Effector memory CD4-positive, alpha-beta T cell (primary cell): ENCODE results near the gene CERCAM.
"Not testable (repeated sequence)": the region's sequence is repeated elsewhere in the genome, so short reads cannot be mapped to it uniquely, and the experiment has no call there.

Source experiments
- DNase-seq, 3 donors: peaks; one replicate each; pipeline ENCODE4 v3.0.0-alpha.2; 2020
- H3K27ac ChIP-seq: 2 replicates; pipeline ENCODE4 v1.7.0; 2013; ENCODE audit warnings: mild to moderate bottlenecking, low read length, moderate library complexity; ENCODE audit not compliant: insufficient read depth, poor library complexity, severe bottlenecking
- H3K27me3 ChIP-seq: replicated peaks from 2 replicates; pipeline ENCODE4 v1.7.0; 2013; ENCODE audit warnings: mild to moderate bottlenecking, low read length; ENCODE audit not compliant: insufficient read depth, control insufficient read depth, poor library complexity, severe bottlenecking
- H3K36me3 ChIP-seq: 2 replicates; pipeline ENCODE4 v1.7.0; 2013; ENCODE audit warnings: mild to moderate bottlenecking, low read length, moderate library complexity; ENCODE audit not compliant: control insufficient read depth, insufficient read depth
- H3K4me1 ChIP-seq: 2 replicates; pipeline ENCODE4 v1.7.0; 2013; ENCODE audit warnings: low read length, mild to moderate bottlenecking; ENCODE audit not compliant: control insufficient read depth, insufficient read depth, poor library complexity, severe bottlenecking
- H3K4me3 ChIP-seq: 2 replicates; pipeline ENCODE4 v1.7.0; 2013; ENCODE audit warnings: low read length, low read depth, mild to moderate bottlenecking; ENCODE audit not compliant: insufficient read depth, poor library complexity, severe bottlenecking
- H3K9me3 ChIP-seq: 2 replicates; pipeline ENCODE4 v1.7.0; 2013; ENCODE audit warnings: mild to moderate bottlenecking, low read length, moderate library complexity; ENCODE audit not compliant: control insufficient read depth

Gene CERCAM

DNA sequence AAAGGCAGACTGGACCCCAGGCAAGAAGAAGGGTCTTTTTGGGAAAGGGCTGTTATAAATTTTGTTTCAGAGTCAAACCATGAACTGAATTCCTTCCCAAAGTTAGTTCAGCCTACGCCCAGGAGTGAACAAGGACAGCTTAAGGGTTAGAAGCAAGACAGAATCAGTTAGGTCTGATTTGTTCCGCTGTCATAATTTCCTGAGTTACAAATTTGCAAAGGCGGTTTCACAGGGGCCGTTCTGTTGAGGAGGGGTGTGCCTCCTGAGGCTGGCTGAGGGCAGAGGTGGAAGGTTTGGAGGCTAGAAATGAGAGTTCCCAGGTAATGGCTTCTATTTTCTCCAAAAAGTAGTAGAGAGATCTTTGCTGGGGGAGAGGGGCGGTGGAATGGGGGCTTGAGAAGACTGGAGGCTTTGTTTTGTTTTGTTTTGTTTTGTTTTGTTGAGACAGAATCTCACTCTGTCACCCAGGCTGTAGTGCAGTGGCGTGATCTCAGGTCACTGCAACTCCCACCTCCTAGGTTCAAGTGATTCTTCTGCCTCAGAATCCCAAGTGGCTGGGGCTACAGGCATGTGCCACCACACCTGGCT lies 4.1 kb upstream of the CERCAM start:
- H3K36me3 ChIP-seq = no peaks in the 10 kb centered on the region
- no peak overlapping the region for H3K4me3 ChIP-seq
- no peaks in the 10 kb centered on the region for H3K9me3 ChIP-seq
- H3K4me1 ChIP-seq = peaks cover 21% of the 10 kb centered on the region
- no peak overlapping the region for H3K27ac ChIP-seq
- DNase-seq = no peak
- peaks cover 10% of the 10 kb centered on the region for H3K27me3 ChIP-seq

DNA sequence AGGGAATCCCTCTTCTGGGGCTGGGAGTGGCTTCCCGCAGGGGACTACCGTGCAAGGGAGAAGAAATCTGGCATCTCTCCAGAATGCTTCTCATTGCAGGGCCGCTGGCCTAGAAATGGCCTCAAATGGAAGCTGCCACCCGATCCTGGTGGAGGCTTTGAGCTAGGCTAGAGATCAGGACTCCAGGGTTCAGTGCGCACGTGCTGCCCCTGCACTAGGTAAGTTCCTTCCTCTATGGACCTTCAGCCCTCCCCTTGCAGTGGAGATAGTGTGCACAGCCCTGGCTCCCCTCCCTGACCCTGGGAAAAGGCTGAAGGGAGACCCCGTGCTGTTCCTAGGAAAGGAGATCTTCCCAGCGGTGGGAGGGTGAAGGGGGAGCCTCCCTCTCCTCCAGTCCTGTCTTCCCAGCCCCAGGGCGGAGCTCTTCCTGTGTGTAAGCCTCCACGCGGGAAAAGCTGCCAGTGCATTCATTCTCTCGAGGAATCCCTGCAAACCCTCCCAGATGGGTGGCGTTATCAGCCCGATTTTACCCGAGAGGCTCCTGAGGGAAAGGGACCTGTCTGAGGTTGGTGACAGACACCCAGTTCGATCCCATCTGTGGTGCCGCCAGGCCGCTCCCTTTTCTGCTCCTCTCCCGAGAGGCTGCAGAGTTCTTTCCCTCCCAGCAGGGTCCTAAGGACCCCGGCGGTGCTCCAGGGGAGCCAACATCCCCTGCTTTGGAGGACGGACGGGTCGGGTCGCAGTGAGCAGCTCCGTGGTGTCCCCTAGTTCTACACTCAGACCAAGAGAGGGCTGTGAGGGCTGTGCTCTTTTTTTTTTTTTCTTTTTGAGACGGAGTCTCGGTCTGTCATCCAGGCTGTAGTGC lies 1.4 kb upstream of the CERCAM start:
- no peaks in the 10 kb centered on the region for H3K9me3 ChIP-seq
- peak overlapping the region; percentile 22 for H3K4me3 ChIP-seq
- no peak for DNase-seq
- H3K4me1 ChIP-seq = peaks cover 21% of the 10 kb centered on the region
- peaks cover 8% of the 10 kb centered on the region for H3K27me3 ChIP-seq
- no peaks in the 10 kb centered on the region for H3K36me3 ChIP-seq
- no peak overlapping the region for H3K27ac ChIP-seq

DNA sequence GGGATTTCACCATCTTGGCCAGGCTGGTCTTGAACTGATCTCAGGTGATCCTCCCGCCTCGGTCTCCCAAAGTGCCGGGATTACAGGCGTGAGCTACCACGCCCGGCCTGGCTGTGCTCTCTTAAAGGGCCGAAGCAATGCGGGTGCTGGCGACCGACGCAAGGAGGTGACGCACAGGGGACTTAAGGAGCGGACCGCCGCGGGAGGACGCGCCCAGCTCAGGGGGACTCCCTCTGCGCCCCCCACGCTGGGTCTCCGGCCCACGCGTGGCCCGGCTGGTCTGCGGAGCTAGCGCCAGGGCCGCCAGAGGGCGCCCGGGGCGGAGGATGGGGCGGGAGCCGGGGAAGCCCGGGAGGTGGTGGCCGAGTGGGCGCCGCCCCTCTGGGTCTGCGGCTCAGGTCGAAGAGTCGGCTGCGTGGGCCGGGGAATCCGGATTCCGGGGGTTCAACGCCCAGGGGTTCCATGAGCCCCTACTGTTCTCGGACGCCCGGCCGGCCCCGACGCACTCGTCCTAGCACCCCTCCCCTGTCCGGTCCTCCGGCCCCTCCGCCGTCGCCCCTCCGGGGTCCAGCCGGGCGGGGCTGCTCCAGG lies 502 bp upstream of the CERCAM start:
- peak; percentile 36 to 50 (median 38) for DNase-seq
- Histone ChIP-seq H3K4me1 (peaks cover 21% of the 10 kb centered on the region), H3K36me3 (no peaks in the 10 kb centered on the region), H3K27me3 (peaks cover 7% of the 10 kb centered on the region), H3K4me3 (peak overlapping the region; percentile 83), H3K27ac (no peak overlapping the region), H3K9me3 (no peaks in the 10 kb centered on the region)

DNA sequence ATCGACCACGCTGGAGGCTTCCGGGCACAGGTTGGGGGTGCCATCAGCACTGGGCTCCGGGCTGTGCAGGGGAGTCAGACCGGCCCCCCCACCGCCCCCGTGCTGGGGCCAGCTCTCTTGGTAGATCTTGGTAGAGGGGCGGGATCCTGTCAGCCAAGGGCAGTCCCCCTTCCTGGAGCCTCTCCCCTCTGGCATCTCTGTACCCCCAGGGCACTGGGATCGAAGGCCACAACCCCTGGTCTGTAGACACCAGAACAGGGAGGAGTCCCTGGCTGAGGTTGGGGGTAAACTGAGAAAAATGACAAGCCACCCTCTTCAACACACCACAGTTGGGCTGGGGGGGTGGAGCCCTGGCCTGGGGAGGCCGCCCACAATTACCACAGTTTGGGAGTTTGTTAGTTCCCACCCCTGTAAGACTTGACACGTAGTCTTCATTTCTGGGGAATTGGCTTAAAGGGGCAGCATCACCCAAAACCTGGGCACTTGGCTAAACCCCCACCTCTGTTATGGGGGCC lies 882 bp downstream of the CERCAM start:
- Histone ChIP-seq H3K27me3 (peaks cover 5% of the 10 kb centered on the region), H3K36me3 (no peaks in the 10 kb centered on the region), H3K9me3 (no peaks in the 10 kb centered on the region), H3K4me3 (no peak overlapping the region), H3K27ac (no peak overlapping the region), H3K4me1 (peaks cover 21% of the 10 kb centered on the region)
- no peak for DNase-seq

DNA sequence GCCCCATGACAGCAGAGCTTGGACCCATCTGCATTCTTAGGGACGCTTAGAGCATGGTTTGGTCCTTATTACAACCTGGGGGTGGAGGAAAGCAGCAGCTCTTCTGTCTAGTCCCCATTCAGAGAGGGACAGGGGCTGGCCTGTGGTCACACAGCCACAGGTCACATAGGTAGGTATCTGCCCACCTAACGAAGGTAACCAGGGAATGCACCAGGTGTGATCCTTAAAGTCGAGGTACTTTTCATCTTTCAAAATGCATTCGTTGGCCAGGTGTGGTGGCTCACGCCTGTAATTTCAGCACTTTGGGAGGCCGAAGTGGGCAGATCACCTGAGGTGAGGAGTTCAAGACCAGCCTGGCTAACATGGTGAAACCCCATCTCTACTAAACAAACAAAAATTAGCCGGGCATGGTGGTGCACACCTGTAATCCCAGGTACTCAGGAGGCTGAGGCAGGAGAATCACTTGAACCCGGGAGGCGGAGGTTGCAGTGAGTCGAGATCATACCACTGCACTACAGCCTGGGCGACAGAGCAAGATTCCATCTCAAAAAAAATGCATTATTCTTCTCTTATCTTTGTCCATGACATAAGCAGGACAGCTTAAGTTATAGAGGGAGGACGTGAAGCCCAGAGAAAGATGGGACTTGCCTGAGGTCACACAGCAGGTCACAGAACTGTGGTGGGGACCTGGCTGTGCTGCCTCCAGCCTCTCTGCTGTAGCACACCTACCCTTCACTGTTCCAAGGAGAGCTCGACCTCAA lies 1.5 kb downstream of the CERCAM start:
- not testable (repeated sequence) for H3K9me3 ChIP-seq, H3K27ac ChIP-seq, H3K4me3 ChIP-seq, DNase-seq, H3K27me3 ChIP-seq, H3K36me3 ChIP-seq
- peaks cover 21% of the 10 kb centered on the region for H3K4me1 ChIP-seq

DNA sequence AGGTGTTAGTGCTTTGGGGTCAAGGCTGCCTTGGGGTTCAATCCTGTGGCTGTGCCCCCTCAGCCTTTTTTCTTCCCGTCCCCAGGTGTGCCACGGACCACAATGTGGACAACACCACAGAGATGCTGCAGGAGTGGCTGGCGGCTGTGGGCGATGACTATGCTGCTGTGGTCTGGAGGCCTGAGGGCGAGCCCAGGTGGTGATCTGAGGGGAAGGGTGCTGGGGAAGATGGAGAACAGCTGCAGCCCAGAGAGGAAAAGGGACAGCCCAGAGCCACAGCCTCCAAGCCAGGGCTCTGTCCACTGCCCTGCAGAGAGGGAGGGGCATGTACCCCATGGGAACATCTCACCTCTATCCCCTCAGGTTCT lies 2.1 kb downstream of the CERCAM start:
- DNase-seq = no peak
- no peaks in the 10 kb centered on the region for H3K9me3 ChIP-seq
- no peak overlapping the region for H3K4me3 ChIP-seq
- no peaks in the 10 kb centered on the region for H3K36me3 ChIP-seq
- peaks cover 5% of the 10 kb centered on the region for H3K27me3 ChIP-seq
- H3K27ac ChIP-seq = no peak overlapping the region
- peaks cover 21% of the 10 kb centered on the region for H3K4me1 ChIP-seq

DNA sequence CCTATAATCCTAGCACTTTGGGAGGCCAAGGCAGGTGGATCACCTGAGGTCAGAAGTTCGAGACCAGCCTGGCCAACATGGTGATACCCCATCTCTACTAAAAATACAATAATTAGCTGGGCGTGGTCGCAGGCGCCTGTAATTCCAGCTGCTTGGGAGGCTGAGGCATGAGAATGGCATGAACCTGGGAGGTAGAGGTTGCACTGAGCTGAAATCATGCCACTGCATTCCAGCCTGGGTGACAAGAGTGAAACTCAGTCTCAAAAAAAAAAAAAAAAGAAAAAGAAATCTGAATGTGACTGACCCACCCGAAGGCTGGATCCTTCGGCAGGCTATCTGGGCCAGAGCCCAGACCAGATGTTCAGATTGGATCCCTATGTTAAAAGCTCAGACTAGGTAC lies 2.7 kb downstream of the CERCAM start:
- not testable (repeated sequence) for DNase-seq, H3K27ac ChIP-seq, H3K36me3 ChIP-seq, H3K27me3 ChIP-seq, H3K4me3 ChIP-seq, H3K9me3 ChIP-seq
- peaks cover 21% of the 10 kb centered on the region for H3K4me1 ChIP-seq

DNA sequence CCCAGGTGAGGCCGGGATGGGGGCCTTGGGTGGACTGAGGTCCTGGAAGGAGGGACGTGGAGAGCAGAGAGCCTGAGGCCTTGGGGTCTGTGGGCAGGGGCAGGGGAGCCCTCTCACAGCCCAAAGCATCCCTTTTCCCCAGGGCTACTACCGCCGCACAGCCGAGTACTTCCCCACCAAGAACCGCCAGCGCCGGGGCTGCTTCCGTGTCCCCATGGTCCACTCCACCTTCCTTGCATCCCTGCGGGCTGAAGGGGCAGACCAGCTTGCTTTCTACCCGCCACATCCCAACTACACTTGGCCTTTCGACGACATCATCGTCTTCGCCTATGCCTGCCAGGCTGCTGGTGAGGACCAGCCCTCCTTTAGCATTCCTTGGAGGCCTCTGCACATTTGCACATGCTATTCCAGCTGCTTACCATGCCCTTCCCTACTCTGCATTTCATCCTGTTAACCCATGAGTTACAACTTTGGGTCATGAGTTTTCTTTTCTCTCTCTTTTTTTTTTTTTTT lies 3.7 kb downstream of the CERCAM start:
- Histone ChIP-seq H3K36me3 (no peaks in the 10 kb centered on the region), H3K9me3 (no peaks in the 10 kb centered on the region), H3K27ac (no peak overlapping the region), H3K27me3 (no peaks in the 10 kb centered on the region), H3K4me3 (no peak overlapping the region), H3K4me1 (peaks cover 14% of the 10 kb centered on the region)
- no peak for DNase-seq

DNA sequence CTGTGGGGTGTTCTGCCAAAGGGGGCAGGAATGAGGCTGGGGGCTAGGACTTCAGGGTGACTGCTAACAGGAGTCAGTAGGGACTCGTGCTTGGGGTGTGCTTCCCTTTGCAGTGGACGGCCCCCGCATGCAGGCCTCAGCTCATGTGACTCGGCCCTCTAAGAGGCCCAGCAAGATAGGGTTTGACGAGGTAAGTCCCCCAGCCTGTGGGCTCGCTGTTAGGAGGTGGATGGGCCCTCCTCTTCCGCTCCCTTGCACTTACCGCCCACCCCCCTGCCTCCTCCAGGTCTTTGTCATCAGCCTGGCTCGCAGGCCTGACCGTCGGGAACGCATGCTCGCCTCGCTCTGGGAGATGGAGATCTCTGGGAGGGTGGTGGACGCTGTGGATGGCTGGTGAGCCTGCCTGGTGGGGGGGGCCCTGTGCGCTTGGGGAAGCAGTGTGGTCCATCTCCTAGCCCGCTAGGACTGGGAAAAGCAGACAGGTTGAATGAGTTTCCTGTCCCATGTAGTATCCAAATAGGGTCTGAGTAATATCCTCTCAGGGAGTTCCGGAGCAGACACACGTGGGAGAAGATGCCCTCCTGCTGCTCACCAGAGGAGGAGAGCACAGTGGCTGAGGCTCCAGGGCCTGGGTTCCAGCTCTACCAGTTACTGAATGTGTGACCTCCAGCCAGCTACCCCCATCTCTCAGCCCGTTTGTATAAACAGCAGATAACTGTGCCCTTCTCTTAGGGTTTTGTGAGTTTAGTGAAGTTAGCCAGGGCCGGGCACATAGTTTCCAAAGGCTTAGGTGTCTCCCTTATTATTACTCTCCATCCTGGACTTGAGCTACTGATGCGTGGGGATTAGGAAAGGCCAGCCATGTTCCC lies 8.2 kb downstream of the CERCAM start:
- Histone ChIP-seq H3K36me3 (no peaks in the 10 kb centered on the region), H3K9me3 (no peaks in the 10 kb centered on the region), H3K4me3 (no peak overlapping the region), H3K27ac (no peak overlapping the region), H3K27me3 (no peaks in the 10 kb centered on the region), H3K4me1 (no peaks in the 10 kb centered on the region)
- DNase-seq = no peak
